ENCODE results near the gene TXNL1.
"Not testable (repeated sequence)": the region's sequence is repeated elsewhere in the genome, so short reads cannot be mapped to it uniquely, and the experiment has no call there.

Gene TXNL1

GRCh38 chr18:56638232-56639103 is at the start of gene TXNL1:
Gene TXNL1, minus strand, starts transcription at chr18:56638592. Its CDS starts 152 bp downstream, at chr18:56638440.
- DNase-seq: peak; percentile 97

- no peak for DNase-seq
Measured at GRCh38 chr18:56684277-56684676, 45.9 kb upstream of the TXNL1 start.

GRCh38 chr18:56678836-56679565 is 40.6 kb upstream of the TXNL1 start:
- no peak for DNase-seq

- DNase-seq: no peak
Measured at GRCh38 chr18:56676639-56677038, 38.2 kb upstream of the TXNL1 start.

- no peak for DNase-seq
Measured at GRCh38 chr18:56672981-56673380, 34.6 kb upstream of the TXNL1 start.

- no peak for DNase-seq
Measured at GRCh38 chr18:56672391-56672790, 34.0 kb upstream of the TXNL1 start.

- no peak for DNase-seq
Measured at GRCh38 chr18:56662902-56663301, 24.5 kb upstream of the TXNL1 start.

GRCh38 chr18:56662502-56662901 is 24.1 kb upstream of the TXNL1 start:
- no peak for DNase-seq

GRCh38 chr18:56662063-56662408 is 23.6 kb upstream of the TXNL1 start:
- no peak for DNase-seq

GRCh38 chr18:56661360-56662062 is 23.1 kb upstream of the TXNL1 start:
- DNase-seq: no peak

GRCh38 chr18:56660655-56661054 is 22.3 kb upstream of the TXNL1 start:
- DNase-seq: no peak

GRCh38 chr18:56659111-56659510 is 20.7 kb upstream of the TXNL1 start:
- no peak for DNase-seq

GRCh38 chr18:56658261-56658660 is 19.9 kb upstream of the TXNL1 start:
- no peak for DNase-seq

- not testable (repeated sequence) for DNase-seq
Measured at GRCh38 chr18:56654280-56654679, 15.9 kb upstream of the TXNL1 start.

GRCh38 chr18:56652802-56653201 is 14.4 kb upstream of the TXNL1 start:
- DNase-seq: no peak

GRCh38 chr18:56651771-56652092 is 13.3 kb upstream of the TXNL1 start:
- no peak for DNase-seq

- peak; percentile 88 for DNase-seq
Measured at GRCh38 chr18:56650944-56651770, 12.8 kb upstream of the TXNL1 start, which contains the start of gene WDR7. Gene WDR7, plus strand, starts transcription at chr18:56651359. Its CDS starts 21,157 bp downstream, at chr18:56672516.

- DNase-seq: no peak
Measured at GRCh38 chr18:56649996-56650395, 11.6 kb upstream of the TXNL1 start.

GRCh38 chr18:56647951-56648893 is 9.8 kb upstream of the TXNL1 start:
- DNase-seq: no peak

- DNase-seq: no peak
Measured at GRCh38 chr18:56647071-56647470, 8.7 kb upstream of the TXNL1 start.

GRCh38 chr18:56645415-56646016 is 7.1 kb upstream of the TXNL1 start:
- no peak for DNase-seq

Measured in NK-92 treated with Interleukin-12 subunit alpha and Interleukin-12 subunit beta, amount 100 ng/mL, for 24 hours (cell line).